IPS-18a (cell line): Measurements from ENCODE around the gene SYNJ2.

Source experiments
- H3K27ac ChIP-seq: one replicate; pipeline ENCODE4 v1.5.1; 2013; ENCODE audit warnings: low read length
- H3K27me3 ChIP-seq: one replicate; pipeline ENCODE4 v1.6.1; 2013; ENCODE audit warnings: mild to moderate bottlenecking, low read length; ENCODE audit not compliant: control insufficient read depth, insufficient read depth
- H3K36me3 ChIP-seq: one replicate; pipeline ENCODE4 v1.6.1; 2013; ENCODE audit warnings: low read depth, low read length; ENCODE audit not compliant: control insufficient read depth
- H3K4me1 ChIP-seq: one replicate; pipeline ENCODE4 v1.6.1; 2013; ENCODE audit warnings: low read depth, low read length; ENCODE audit not compliant: control insufficient read depth
- H3K4me3 ChIP-seq: one replicate; pipeline ENCODE4 v1.5.1; 2013; ENCODE audit warnings: low read length
- H3K9ac ChIP-seq: one replicate; pipeline ENCODE4 v1.6.1; 2013; ENCODE audit warnings: mild to moderate bottlenecking, low read length, moderate library complexity
- H3K9me3 ChIP-seq: one replicate; pipeline ENCODE4 v1.6.1; 2013; ENCODE audit warnings: low read depth, low read length; ENCODE audit not compliant: control insufficient read depth

The SYNJ2 gene

GRCh38 chr6:158038291-158039177 is 56.9 kb downstream of the SYNJ2 start:
- Histone ChIP-seq H3K4me3 (no peak overlapping the region), H3K36me3 (no peaks in the 10 kb centered on the region), H3K4me1 (peaks cover 10% of the 10 kb centered on the region), H3K27ac (no peak overlapping the region), H3K27me3 (no peaks in the 10 kb centered on the region), H3K9me3 (no peaks in the 10 kb centered on the region), H3K9ac (no peak overlapping the region)

GRCh38 chr6:158039178-158039557 is 57.5 kb downstream of the SYNJ2 start:
- Histone ChIP-seq H3K4me1 (peaks cover 10% of the 10 kb centered on the region), H3K36me3 (no peaks in the 10 kb centered on the region)

DNA sequence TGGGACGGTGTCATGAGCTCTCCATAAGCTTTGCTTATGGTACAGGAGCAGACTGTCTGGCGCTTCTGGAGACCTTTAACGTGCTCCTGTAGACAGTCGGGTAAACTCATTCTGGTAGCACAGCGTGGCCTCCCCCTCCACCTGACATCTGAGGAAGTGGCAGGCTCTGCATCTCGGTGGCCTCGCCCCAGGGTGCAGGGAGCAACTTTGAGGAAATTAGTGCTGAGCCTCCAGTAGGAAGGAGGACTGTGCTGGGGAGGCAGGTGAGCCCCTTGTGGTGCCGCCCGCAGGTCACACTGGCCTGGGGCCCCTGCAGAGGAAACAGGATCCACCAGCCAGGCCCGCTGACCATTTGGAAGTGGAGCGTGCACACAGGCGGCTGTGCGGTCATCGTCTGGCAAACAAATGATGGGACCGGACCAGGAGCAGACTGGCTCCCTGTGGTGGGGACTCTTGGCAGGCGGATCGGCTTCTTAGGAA is 57.9 kb downstream of the SYNJ2 start:
- no peaks in the 10 kb centered on the region for H3K9me3 ChIP-seq
- H3K27ac ChIP-seq = no peak overlapping the region
- no peaks in the 10 kb centered on the region for H3K36me3 ChIP-seq
- no peak overlapping the region for H3K9ac ChIP-seq
- H3K27me3 ChIP-seq = no peaks in the 10 kb centered on the region
- H3K4me1 ChIP-seq = peaks cover 10% of the 10 kb centered on the region
- no peak overlapping the region for H3K4me3 ChIP-seq

More at GRCh38 chr6:158039178-158039557, 57.5 kb downstream of the SYNJ2 start:
- Histone ChIP-seq H3K27me3 (no peaks in the 10 kb centered on the region), H3K4me3 (no peak overlapping the region), H3K9ac (no peak overlapping the region), H3K9me3 (no peaks in the 10 kb centered on the region), H3K27ac (no peak overlapping the region)

DNA sequence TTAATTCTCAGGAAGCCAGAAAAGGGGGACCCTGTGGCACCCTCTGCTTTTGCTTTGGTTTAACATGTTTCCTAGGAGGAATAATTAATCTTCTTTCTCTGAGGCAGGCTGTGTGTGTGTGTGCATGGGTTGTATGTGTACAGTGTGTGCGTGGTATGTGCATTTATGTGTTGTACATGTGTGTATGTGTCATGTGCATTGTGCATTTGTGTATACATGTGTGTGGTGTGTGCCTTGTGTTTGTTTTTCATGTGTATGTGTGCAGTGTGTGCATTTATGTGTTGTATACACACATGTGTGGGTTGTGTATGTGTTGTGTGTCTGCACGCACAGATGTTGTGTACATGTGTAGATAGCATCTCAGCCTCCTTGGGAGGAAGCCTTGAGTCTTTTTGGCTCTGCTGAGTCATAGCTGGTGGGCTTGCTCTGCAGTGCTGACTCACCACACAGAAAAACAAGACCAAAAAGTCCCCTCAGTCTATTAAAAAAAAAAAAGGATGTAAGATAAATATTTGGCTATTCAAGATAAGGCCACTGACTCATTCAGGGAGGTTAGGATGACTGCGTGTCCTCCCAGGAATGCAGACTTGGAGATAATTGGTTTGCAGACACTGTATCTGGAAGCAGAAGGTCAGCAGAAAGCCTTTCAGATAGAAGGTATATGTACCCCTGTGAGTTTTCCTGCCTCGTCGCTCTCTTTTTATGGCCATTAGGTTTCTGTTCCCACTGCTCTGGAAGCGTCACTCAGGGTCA is 58.6 kb downstream of the SYNJ2 start:
- H3K27ac ChIP-seq = no peak overlapping the region
- H3K27me3 ChIP-seq = no peaks in the 10 kb centered on the region
- no peak overlapping the region for H3K9ac ChIP-seq
- no peak overlapping the region for H3K4me3 ChIP-seq
- no peaks in the 10 kb centered on the region for H3K9me3 ChIP-seq
- H3K36me3 ChIP-seq = no peaks in the 10 kb centered on the region
- H3K4me1 ChIP-seq = peaks cover 10% of the 10 kb centered on the region

DNA sequence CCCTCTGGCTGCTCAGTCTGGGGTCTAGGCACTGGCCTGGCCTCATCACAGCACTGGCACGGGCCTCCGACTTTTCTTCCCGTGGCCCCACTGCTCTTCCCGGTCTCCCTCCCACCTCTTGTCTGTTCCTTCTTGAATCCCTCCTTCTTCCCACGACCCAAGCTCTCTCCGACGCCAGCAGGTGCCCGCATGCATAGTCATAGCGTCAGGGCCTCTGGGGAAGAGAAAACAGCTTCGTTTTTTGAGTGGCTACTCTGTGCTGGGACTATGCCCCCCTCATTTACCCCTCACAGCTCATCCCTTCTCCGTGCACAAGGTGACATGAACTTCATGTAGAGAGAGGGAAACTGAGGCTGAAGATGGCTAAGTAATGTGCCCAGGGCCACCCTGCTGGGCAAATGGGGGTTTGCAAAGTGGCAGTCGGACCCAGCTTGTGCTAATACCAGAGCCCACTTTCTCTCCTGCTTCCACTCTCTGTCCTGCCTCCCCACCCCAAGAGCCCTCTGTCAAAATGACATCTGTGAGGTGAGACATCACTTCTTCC is 59.2 kb downstream of the SYNJ2 start:
- peaks cover 10% of the 10 kb centered on the region for H3K4me1 ChIP-seq
- no peak overlapping the region for H3K27ac ChIP-seq
- no peaks in the 10 kb centered on the region for H3K36me3 ChIP-seq
- H3K9me3 ChIP-seq = no peaks in the 10 kb centered on the region
- no peak overlapping the region for H3K9ac ChIP-seq
- no peak overlapping the region for H3K4me3 ChIP-seq
- no peaks in the 10 kb centered on the region for H3K27me3 ChIP-seq

DNA sequence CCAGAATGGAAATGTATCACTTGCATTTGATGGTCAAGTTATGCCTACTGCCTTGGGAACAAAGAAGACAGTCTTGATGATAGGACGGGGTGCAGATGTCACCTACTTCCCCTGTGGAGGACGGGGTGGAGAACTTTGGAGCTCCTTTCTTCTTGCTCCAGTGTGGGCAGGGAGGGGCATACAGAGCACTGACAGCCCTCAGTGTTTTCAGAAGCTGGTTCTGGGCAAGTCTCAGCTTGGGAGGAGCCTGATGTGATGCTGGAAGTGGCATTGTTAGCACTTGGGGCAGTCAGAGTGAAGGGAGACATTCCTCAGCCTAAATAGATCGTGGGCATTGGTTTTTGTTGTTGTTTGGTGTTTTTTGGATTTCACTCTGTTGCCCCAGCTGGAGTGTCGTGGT is 59.7 kb downstream of the SYNJ2 start:
- Histone ChIP-seq H3K36me3 (no peaks in the 10 kb centered on the region), H3K27me3 (no peaks in the 10 kb centered on the region), H3K27ac (no peak overlapping the region), H3K9me3 (no peaks in the 10 kb centered on the region), H3K4me1 (peaks cover 10% of the 10 kb centered on the region), H3K4me3 (no peak overlapping the region), H3K9ac (no peak overlapping the region)

DNA sequence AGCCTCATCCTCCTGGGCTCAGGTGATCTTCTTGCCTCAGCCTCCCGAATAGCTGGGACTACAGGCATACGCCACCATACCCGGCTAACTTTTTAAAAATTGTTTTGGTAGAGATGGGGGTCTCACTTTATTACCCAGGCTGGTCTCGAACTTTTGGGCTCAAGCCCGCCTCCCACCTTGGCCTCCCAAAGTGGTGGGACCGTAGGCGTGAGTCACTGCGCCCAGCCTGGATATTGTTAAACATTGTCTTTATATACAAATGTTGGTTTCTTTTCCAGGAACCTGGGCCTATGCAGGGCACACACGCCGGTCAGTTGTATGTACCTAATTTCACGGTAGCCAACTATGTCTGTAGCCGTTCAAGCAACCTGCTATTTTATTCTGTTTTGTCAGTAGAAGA is 60.1 kb downstream of the SYNJ2 start:
- Histone ChIP-seq H3K4me3 (no peak overlapping the region), H3K9ac (no peak overlapping the region), H3K9me3 (no peaks in the 10 kb centered on the region), H3K27ac (no peak overlapping the region), H3K36me3 (no peaks in the 10 kb centered on the region), H3K4me1 (peaks cover 10% of the 10 kb centered on the region), H3K27me3 (no peaks in the 10 kb centered on the region)

DNA sequence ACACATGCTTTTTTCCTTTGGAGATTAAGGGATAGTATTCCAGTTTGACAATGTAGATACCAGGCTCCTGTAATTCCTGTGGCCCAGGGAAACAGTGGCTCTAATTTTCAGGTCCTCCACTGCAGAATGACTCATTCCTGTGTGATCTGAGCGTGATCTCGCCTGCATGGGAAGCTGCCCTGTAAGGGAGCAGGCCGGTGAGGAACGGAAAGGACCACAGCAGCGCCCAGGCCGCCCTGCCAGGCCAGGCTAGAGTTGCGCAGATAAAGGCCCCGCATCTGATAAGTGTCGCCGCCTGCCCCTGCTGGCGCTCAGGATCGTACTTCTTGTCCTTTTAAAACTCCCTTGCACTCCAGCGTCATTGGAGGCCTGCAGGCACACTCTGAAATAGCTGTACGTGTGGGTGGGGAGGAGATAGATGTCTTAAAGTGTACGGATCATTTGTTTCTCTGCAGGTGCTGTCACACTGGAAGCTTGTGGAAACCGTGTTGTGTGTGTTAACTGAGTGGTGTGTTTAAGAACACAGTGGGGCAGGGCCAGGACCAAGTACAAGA is 60.7 kb downstream of the SYNJ2 start:
- Histone ChIP-seq H3K27me3 (no peaks in the 10 kb centered on the region), H3K4me1 (peaks cover 10% of the 10 kb centered on the region), H3K4me3 (no peak overlapping the region), H3K27ac (no peak overlapping the region), H3K9me3 (no peaks in the 10 kb centered on the region), H3K36me3 (no peaks in the 10 kb centered on the region), H3K9ac (no peak overlapping the region)

DNA sequence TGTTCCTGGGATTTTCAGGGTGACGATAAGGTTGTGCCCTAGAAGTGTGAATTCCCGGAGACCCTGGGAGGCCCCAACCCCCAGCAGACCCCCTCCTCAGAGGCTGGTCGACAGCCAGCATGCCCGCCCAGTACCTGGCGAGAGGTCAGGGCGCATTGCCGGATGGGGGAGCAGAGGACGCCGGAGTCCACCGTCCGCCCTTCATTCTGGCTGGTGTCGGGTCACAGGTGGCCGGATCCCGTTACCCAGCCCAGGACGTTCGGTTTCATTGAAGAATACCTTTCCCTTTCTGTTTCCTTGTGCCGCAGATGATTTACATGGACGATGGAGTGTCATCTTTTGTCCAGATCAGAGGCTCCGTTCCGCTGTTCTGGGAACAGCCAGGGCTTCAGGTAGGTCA is 61.3 kb downstream of the SYNJ2 start:
- Histone ChIP-seq H3K36me3 (no peaks in the 10 kb centered on the region), H3K9me3 (no peaks in the 10 kb centered on the region), H3K27me3 (no peaks in the 10 kb centered on the region), H3K9ac (no peak overlapping the region), H3K4me1 (peaks cover 10% of the 10 kb centered on the region), H3K27ac (no peak overlapping the region), H3K4me3 (no peak overlapping the region)

GRCh38 chr6:158043586-158044524 is 62.2 kb downstream of the SYNJ2 start:
- no peak overlapping the region for H3K27ac ChIP-seq
- no peak overlapping the region for H3K4me3 ChIP-seq
- H3K36me3 ChIP-seq = no peaks in the 10 kb centered on the region
- H3K27me3 ChIP-seq = no peaks in the 10 kb centered on the region
- H3K4me1 ChIP-seq = peaks cover 7% of the 10 kb centered on the region
- H3K9me3 ChIP-seq = no peaks in the 10 kb centered on the region
- no peak overlapping the region for H3K9ac ChIP-seq
